LNCAP (cell line): Measurements from ENCODE around the gene KCNE4.

Experiments
- CTCF ChIP-seq: fragments of 450-650 bp; IDR thresholded peaks from 2 replicates; pipeline ENCODE4 v1.5.1; 2017; ENCODE audit warnings: mild to moderate bottlenecking

Gene KCNE4

GRCh38 chr2:223083402-223084070 lies 31.5 kb downstream of the KCNE4 start:
- TF ChIP-seq CTCF: no peak

GRCh38 chr2:223084873-223085272 lies 32.9 kb downstream of the KCNE4 start:
- TF ChIP-seq CTCF: no peak

- TF ChIP-seq CTCF: no peak
Observed at GRCh38 chr2:223086370-223086981, 34.5 kb downstream of the KCNE4 start.

GRCh38 chr2:223087466-223087865 lies 35.5 kb downstream of the KCNE4 start:
- TF ChIP-seq CTCF: no peak

- no peak for TF ChIP-seq CTCF
Observed at GRCh38 chr2:223088866-223089265, 36.9 kb downstream of the KCNE4 start.

GRCh38 chr2:223090039-223090438 lies 38.0 kb downstream of the KCNE4 start:
- no peak for TF ChIP-seq CTCF

GRCh38 chr2:223090540-223091235 lies 38.7 kb downstream of the KCNE4 start:
- no peak for TF ChIP-seq CTCF
